RWPE2 (cell line): ENCODE measurements around the gene SLC35F3.

Experiments
- ATAC-seq: fragments of 200-7000 bp; cut with Tn5 transposase; 3 replicates; pipeline ENCODE4 v1.9.1; 2021; ENCODE audit warnings: low read depth
- DNase-seq: peaks from one replicate; pipeline ENCODE4 v3.0.0-alpha.2; 2020; ENCODE audit warnings: low spot score
- H3K27ac ChIP-seq: fragments of 450-650 bp; 2 replicates; pipeline ENCODE4 v1.5.1; 2017; ENCODE audit warnings: mild to moderate bottlenecking; ENCODE audit not compliant: poor library complexity, severe bottlenecking
- H3K27me3 ChIP-seq: fragments of 250-450 bp; sonication (Bioruptor Pico); 2 replicates; pipeline ENCODE4 v1.5.1; 2021; ENCODE audit warnings: mild to moderate bottlenecking, moderate library complexity; ENCODE audit not compliant: insufficient read depth, poor library complexity, severe bottlenecking
- H3K36me3 ChIP-seq: fragments of 250-450 bp; sonication (Bioruptor Pico); 2 replicates; pipeline ENCODE4 v1.5.1; 2020; ENCODE audit warnings: low read depth, mild to moderate bottlenecking, moderate library complexity
- H3K4me1 ChIP-seq: fragments of 250-450 bp; sonication (Bioruptor Pico); 2 replicates; pipeline ENCODE4 v1.5.1; 2021; ENCODE audit warnings: mild to moderate bottlenecking, moderate library complexity; ENCODE audit not compliant: insufficient read depth, poor library complexity, severe bottlenecking
- H3K4me3 ChIP-seq: fragments of 250-450 bp; sonication (Bioruptor Pico); 2 replicates; pipeline ENCODE4 v1.5.1; 2021; ENCODE audit warnings: mild to moderate bottlenecking, moderate library complexity; ENCODE audit not compliant: severe bottlenecking
- H3K9me3 ChIP-seq: fragments of 250-450 bp; sonication (Bioruptor Pico); 2 replicates; pipeline ENCODE4 v1.5.1; 2021; ENCODE audit warnings: mild to moderate bottlenecking, moderate library complexity; ENCODE audit not compliant: severe bottlenecking
- TF ChIP-seq, protein P1 (sequence below): fragments of 450-650 bp; IDR thresholded peaks from one replicate; pipeline ENCODE4 v1.5.1; 2017; ENCODE audit warnings: mild to moderate bottlenecking, moderate library complexity; ENCODE audit not compliant: poor library complexity, severe bottlenecking

The SLC35F3 gene

DNA sequence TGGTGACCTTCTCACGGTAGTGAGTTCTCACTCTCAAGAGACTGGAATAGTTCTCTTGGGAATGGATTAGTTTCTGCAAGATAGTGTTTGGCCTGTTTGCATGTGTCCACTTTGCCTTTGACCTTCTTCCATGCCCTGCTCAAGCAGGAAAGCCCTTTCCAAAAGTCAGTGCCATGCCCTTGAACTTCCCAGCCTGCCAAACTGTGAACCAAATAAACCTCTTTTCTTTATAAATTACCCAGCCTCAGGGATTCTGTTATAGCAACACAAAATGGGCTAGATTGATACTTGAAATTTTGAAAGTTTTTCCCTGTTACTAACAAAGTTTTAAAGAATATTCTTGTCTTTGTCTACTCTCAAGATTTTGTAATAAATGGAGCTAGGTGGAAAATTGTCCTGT lies 139.6 kb downstream of the SLC35F3 start:
- Histone ChIP-seq H3K36me3 (no peaks in the 10 kb centered on the region), H3K9me3 (no peaks in the 10 kb centered on the region), H3K27me3 (no peaks in the 10 kb centered on the region), H3K4me1 (peaks cover 11% of the 10 kb centered on the region), H3K4me3 (no peak overlapping the region), H3K27ac (no peak overlapping the region)
- TF ChIP-seq, protein P1, sequence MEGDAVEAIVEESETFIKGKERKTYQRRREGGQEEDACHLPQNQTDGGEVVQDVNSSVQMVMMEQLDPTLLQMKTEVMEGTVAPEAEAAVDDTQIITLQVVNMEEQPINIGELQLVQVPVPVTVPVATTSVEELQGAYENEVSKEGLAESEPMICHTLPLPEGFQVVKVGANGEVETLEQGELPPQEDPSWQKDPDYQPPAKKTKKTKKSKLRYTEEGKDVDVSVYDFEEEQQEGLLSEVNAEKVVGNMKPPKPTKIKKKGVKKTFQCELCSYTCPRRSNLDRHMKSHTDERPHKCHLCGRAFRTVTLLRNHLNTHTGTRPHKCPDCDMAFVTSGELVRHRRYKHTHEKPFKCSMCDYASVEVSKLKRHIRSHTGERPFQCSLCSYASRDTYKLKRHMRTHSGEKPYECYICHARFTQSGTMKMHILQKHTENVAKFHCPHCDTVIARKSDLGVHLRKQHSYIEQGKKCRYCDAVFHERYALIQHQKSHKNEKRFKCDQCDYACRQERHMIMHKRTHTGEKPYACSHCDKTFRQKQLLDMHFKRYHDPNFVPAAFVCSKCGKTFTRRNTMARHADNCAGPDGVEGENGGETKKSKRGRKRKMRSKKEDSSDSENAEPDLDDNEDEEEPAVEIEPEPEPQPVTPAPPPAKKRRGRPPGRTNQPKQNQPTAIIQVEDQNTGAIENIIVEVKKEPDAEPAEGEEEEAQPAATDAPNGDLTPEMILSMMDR = no peak
- DNase-seq (no peak), ATAC-seq (no peak)

DNA sequence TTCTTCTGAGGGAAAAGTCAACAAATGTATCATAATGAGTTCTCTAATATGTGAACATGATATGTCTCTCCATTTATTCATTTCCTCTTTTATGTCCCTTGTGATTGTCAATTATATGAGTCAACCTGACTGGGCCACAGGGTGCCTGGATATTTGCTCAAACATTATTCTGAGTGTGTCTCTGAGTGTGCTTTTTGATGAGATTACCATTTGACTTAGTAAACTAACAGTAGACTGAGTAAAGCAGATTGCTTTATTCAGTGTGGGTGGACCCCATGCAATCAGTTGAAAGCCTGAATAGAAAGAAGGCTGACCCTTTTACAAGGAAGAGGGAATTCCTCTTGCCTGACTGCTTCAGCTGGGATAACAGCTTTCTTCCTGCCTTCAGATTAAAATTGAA lies 142.6 kb downstream of the SLC35F3 start:
- no peak for DNase-seq
- ATAC-seq = no peak
- Histone ChIP-seq H3K4me1 (no peaks in the 10 kb centered on the region), H3K36me3 (no peaks in the 10 kb centered on the region), H3K4me3 (no peak overlapping the region), H3K27me3 (no peaks in the 10 kb centered on the region), H3K9me3 (no peaks in the 10 kb centered on the region), H3K27ac (no peak overlapping the region)
- TF ChIP-seq, protein P1 = no peak

DNA sequence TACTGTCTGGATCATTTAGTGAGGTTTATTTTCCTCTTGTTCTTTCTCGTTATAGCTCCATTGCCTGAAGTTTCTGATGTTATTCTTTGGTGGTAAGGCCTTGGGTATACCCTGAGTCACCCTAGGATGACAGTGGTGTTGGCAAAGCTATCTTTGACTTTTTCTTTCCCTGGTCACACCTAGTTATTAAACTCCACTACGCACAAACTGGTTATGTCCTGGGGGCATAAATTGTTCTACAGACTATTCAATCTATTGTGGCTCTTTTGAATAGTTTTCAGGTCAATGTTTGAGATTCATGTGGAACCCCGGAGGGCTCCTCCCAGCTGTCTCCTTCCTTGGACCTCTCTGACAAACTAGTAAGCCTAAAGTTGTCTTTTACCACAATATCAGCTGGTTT lies 157.7 kb downstream of the SLC35F3 start:
- H3K4me1 ChIP-seq = no peaks in the 10 kb centered on the region
- H3K9me3 ChIP-seq = no peaks in the 10 kb centered on the region
- no peaks in the 10 kb centered on the region for H3K36me3 ChIP-seq
- TF ChIP-seq, protein P1 = no peak
- no peak overlapping the region for H3K27ac ChIP-seq
- no peaks in the 10 kb centered on the region for H3K27me3 ChIP-seq
- DNase-seq = no peak
- no peak overlapping the region for H3K4me3 ChIP-seq
- peak; percentile 52 for ATAC-seq

DNA sequence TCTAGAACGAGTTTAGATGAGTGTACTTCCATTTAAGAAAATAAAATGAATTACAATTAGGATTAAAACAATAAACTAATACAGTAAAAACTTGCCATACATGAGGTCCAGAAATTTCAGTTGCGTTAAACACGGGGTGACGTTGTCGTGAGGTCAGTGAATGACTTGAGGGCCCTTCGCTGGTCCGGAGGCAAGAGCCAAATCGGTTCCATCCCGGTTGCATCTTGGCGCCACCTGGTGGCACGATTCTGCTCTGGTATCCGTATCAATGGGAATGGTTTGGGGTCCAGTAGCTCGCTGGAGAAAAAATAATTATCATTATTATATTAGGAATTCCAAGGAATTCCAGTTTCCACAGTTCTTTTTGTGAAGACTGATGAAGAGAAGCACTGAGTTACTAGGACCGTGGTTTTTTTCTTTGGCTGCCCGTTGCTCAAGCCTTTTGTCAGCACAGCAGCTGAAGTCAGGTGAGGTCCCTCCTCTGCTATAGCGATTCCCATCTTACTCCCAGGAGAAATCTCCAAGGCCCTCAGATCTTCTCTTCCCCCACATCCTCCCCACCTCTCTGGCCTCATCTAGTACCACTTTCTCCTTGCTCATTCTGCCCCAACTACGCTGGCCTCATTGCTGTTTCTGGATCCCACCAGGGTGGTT lies 161.4 kb downstream of the SLC35F3 start:
- Histone ChIP-seq H3K27ac (no peak overlapping the region), H3K36me3 (no peaks in the 10 kb centered on the region), H3K27me3 (no peaks in the 10 kb centered on the region), H3K4me3 (no peak overlapping the region), H3K9me3 (no peaks in the 10 kb centered on the region), H3K4me1 (no peaks in the 10 kb centered on the region)
- TF ChIP-seq, protein P1 = peak; percentile 81
- DNase-seq = peak; percentile 62
- ATAC-seq = peak; percentile 54; the same call in 2 of the 3 replicates

DNA sequence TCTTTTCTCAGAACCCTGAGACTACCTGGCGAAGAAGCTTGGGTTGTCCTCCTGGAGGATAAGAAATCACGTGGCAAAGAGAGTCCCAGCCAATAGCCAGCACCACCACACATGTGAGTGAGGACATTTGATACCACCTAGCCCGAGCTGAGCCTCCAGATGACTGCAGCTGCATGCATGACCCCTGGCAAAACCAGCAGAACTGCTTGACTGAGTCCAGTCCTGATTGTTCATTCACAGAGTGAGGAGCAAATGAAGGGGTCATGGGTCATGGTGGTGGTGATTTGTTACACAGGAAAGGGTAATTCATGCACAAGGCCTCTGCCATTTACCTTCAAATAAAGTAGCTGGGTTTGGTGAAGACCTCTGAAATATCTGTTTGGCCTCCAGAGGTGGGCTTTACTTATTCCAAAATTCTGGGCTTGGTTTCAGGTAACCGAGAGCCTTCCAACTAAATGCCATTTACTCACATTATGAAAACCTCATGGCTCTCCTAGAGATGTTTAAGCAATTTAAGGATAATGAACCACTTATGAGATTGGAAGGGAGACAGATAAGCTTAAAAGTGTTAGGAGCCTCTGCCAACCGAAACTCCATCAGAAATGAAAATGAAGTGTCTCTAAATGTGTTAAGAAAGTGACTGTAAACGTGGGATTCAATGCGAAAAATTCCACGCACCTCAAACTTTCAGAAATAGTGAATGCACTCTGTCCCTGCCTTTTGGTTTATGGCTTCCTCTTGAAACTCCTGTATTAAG lies 163.3 kb downstream of the SLC35F3 start:
- H3K27ac ChIP-seq = no peak overlapping the region
- H3K36me3 ChIP-seq = no peaks in the 10 kb centered on the region
- DNase-seq (no peak), ATAC-seq (no peak)
- no peak overlapping the region for H3K4me3 ChIP-seq
- H3K9me3 ChIP-seq = no peaks in the 10 kb centered on the region
- TF ChIP-seq, protein P1 = no peak
- no peaks in the 10 kb centered on the region for H3K4me1 ChIP-seq
- no peaks in the 10 kb centered on the region for H3K27me3 ChIP-seq
